ENCODE data around the gene ADAM30.

ADAM30 gene

DNA sequence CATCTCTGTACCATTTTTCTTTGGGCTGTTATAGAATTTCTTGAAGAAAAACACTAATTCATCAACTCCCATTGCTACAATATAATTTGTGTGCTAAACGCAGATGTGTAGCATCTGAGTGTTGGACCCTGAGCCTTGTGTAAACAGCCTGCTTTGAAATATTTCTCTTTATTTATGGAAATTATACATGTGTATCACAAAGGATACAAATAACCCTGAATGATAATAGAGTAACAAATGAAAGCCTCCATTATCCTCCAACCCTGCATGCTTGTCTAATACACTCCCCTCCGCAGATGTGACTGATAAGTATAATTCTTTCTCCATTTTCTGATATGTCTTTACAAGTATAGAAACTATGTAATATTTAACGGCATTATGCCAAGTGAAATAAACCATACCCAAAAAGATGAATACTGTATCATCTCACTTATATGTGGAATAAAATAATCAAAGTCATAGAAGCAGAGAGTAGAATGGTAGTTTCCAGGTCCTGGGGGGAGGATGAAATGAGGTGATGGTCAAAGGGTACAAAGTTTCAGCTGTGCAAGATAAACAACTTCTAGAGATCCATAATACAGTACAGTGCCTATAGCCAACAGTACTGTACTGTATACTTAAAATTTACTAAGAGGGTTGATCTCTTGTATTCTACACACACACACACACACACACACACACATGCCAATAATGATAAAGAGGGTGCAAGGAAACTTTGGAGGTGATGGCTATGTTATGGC is 2.8 kb upstream of the ADAM30 start:
- in situ Hi-C loops (cut with HindIII; ENCODE audit: low sequenced_read_pairs), result no loop called here
- TF ChIP-seq, protein P1, sequence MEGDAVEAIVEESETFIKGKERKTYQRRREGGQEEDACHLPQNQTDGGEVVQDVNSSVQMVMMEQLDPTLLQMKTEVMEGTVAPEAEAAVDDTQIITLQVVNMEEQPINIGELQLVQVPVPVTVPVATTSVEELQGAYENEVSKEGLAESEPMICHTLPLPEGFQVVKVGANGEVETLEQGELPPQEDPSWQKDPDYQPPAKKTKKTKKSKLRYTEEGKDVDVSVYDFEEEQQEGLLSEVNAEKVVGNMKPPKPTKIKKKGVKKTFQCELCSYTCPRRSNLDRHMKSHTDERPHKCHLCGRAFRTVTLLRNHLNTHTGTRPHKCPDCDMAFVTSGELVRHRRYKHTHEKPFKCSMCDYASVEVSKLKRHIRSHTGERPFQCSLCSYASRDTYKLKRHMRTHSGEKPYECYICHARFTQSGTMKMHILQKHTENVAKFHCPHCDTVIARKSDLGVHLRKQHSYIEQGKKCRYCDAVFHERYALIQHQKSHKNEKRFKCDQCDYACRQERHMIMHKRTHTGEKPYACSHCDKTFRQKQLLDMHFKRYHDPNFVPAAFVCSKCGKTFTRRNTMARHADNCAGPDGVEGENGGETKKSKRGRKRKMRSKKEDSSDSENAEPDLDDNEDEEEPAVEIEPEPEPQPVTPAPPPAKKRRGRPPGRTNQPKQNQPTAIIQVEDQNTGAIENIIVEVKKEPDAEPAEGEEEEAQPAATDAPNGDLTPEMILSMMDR (IDR thresholded peaks at IDR 0.05; ENCODE audit: low read depth, low read length, missing control alignments), result no peak
- no peak for DNase-seq (ENCODE audit: low read depth)
- H3K4me3 ChIP-seq (ENCODE audit: low read depth, low read length), result no peak overlapping the region

DNA sequence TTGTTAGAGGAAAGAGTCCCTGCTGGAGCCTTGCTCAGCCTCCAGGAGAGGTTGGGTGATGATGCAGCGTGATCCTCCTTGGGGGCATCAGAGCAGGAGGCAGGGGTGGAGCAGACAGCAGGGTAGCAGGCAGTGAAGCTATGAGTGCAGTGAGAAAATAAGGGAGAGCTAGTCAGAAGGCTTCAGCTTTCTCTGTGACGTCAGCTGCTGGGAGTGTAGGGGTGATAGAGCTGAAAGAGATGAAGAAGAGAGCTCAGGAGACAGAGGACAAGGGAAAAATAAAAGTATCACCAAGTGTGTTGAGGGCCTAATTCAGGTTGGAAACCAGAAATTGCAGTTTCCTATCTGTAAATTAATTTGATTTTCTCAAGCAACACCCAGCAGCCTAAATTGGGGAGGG is 2.2 kb upstream of the ADAM30 start:
- no peak overlapping the region for H3K4me3 ChIP-seq (ENCODE audit: low read depth, low read length)
- TF ChIP-seq, protein P1 (IDR thresholded peaks at IDR 0.05; ENCODE audit: low read depth, low read length, missing control alignments), result no peak
- no peak for DNase-seq (ENCODE audit: low read depth)
- in situ Hi-C loops (cut with HindIII; ENCODE audit: low sequenced_read_pairs), result no loop called here

DNA sequence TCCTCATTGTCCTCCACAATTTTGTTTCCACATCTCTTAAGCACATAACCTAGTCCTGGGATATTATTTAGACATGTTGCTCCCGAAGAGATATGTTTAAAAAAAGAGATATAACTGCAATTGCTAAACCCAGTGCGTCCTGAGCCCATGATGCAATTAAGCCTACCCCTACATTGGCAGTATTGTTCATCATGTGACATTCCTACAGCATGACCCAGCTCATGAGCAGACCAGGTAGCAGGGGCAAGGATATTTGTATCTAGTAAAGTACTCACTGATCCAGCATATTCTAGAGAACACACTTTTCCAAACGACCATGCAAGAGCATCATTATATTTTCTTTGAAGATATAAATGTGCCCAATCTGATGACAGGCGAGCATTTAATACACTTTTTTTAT is 1.2 kb downstream of the ADAM30 start:
- TF ChIP-seq, protein P1 (IDR thresholded peaks at IDR 0.05; ENCODE audit: low read depth, low read length, missing control alignments), result no peak
- in situ Hi-C loops (cut with HindIII; ENCODE audit: low sequenced_read_pairs), result no loop called here
- H3K4me3 ChIP-seq (ENCODE audit: low read depth, low read length), result no peak overlapping the region
- no peak for DNase-seq (ENCODE audit: low read depth)

DNA sequence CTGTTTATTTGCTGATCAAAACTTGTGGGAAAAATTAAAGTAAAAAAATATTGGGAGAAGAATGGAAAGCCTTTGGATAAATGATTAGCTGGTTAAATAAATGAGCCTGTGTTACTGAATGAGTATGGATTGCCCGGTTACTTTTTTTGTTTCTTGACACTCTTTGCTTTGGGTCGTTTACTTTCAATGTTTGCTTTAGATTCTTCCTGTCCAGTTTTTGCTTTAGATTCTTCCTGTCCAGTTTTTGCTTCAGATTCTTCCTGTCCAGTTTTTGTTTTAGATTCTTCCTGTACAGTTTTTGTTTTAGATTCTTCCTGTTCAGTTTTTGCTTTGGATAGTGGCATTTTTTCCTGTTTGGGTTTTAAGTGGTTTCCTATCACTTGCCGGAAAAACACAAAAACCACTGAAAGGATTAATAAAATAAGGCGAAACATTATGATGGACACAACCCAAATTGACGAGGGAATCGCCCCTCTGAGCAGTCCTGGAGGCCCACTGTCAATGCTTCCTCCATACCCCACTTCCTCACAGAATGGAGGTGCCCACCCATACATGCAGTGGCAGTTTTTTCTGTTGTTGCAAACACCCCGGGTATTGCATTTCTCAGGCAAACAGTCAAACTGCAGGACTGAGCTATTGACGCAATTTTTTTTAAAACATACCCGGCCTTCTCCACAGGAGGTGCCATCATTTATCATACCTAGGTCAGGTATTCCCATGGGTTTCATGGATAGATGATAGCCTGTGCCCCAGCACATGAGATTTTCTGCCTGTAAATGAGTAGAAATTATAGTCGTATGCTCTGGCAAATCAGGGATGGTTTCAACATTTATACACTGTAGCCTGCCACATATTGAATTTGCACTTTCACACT is 2.3 kb downstream of the ADAM30 start:
- DNase-seq (ENCODE audit: low read depth), result no peak
- H3K4me3 ChIP-seq (ENCODE audit: low read depth, low read length), result no peak overlapping the region
- TF ChIP-seq, protein P1 (IDR thresholded peaks at IDR 0.05; ENCODE audit: low read depth, low read length, missing control alignments), result no peak
- in situ Hi-C loops (cut with HindIII; ENCODE audit: low sequenced_read_pairs), result no loop called here

DNA sequence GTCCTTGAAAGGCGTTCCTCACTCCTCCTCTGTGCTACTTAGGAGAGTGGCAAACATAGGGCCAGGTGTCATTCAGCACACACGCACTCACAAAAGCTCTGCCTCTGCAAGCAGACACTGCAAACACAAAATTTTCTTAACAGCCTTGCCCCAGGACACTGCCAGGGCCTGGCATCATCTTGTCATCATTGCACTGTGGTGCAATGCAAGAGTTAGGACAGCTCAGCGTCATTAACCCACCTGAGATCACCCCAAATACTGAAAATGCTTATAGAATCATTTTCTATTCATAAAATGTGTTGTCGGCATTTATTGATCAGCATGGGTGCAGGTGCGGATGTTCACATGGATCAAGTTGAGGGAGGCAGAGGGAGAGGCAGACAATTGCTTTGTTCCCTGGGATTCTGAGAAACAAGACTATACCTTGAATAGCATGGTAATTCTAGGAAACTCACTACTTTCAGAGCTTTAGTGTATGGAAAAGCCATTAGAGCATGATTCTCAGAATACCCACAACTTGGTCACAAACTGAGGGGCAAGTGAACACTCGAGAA is 3.0 kb downstream of the ADAM30 start:
- TF ChIP-seq, protein P1 (IDR thresholded peaks at IDR 0.05; ENCODE audit: low read depth, low read length, missing control alignments), result no peak
- H3K4me3 ChIP-seq (ENCODE audit: low read depth, low read length), result no peak overlapping the region
- in situ Hi-C loops (cut with HindIII; ENCODE audit: low sequenced_read_pairs), result no loop called here
- no peak for DNase-seq (ENCODE audit: low read depth)

DNA sequence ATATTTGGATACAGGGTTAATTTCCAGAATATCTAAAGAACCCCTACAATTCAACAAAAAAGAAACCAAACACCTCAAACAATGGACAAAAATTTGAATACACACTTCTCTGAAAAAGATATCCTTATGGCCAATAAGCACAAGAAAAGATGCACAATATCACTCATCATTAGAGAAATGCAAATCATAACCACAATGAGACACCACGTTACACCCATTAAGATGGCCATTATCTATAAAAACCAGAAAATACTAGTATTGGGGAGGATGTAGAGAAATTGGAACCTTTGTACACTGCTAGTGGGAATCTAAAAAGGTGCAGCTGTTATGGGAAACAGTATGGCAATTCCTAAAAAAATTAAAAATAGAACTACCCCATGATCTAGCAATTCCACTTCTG is 4.9 kb downstream of the ADAM30 start:
- no peak for DNase-seq (ENCODE audit: low read depth)
- TF ChIP-seq, protein P1 (IDR thresholded peaks at IDR 0.05; ENCODE audit: low read depth, low read length, missing control alignments), result no peak
- H3K4me3 ChIP-seq (ENCODE audit: low read depth, low read length), result no peak overlapping the region
- in situ Hi-C loops (cut with HindIII; ENCODE audit: low sequenced_read_pairs), result no loop called here
